Suprapubic skin (tissue), 4 donors: ENCODE measurements around the gene NFKBIZ. TPM values are rescaled to one million over a fixed set of nuclear protein-coding genes. Genes with fewer than 3 reads are reported as not detected.

Experiments used
- DNase-seq, 2 donors: peaks; one replicate each; pipeline ENCODE4 v3.0.0-alpha.2; 2019; ENCODE audit warnings: low spot score in 2 of 2
- H3K27ac ChIP-seq: fragments of 200-600 bp; sonication (generic); one replicate; pipeline ENCODE4 v1.5.1; 2019
- H3K27me3 ChIP-seq: fragments of 200-600 bp; sonication (generic); one replicate; pipeline ENCODE4 v1.5.1; 2019
- H3K36me3 ChIP-seq: fragments of 200-600 bp; sonication (generic); one replicate; pipeline ENCODE4 v1.5.1; 2019
- H3K4me1 ChIP-seq: fragments of 200-600 bp; sonication (generic); one replicate; pipeline ENCODE4 v1.5.1; 2019
- H3K4me3 ChIP-seq: fragments of 200-600 bp; sonication (generic); one replicate; pipeline ENCODE4 v1.5.1; 2019; ENCODE audit warnings: mild to moderate bottlenecking
- H3K9me3 ChIP-seq: fragments of 200-600 bp; sonication (generic); one replicate; pipeline ENCODE4 v1.5.1; 2019
- CTCF ChIP-seq, 2 donors: fragments of 200-600 bp in 1 of 2; fragments of 450-650 bp in 1 of 2; sonication (generic) in 1 of 2; IDR thresholded peaks; one replicate each; pipeline ENCODE4 v1.5.1; 2016 to 2019; ENCODE audit warnings: antibody characterized with exemption in 2 of 2, mild to moderate bottlenecking in 1 of 2, moderate library complexity in 1 of 2
- EP300 ChIP-seq: sonication (generic); formaldehyde crosslinking; IDR thresholded peaks from one replicate; pipeline ENCODE4 v1.6.1; 2017; ENCODE audit warnings: antibody characterized with exemption
- POLR2A ChIP-seq, 2 donors: fragments of 450-650 bp; IDR thresholded peaks; one replicate each; pipeline ENCODE4 v1.6.1; 2017; ENCODE audit warnings: antibody characterized with exemption in 2 of 2, mild to moderate bottlenecking in 2 of 2, moderate library complexity in 2 of 2
- POLR2AphosphoS5 ChIP-seq, 3 donors: sonication (generic); formaldehyde crosslinking; IDR thresholded peaks; one replicate each; pipeline ENCODE4 v1.6.1; 2017; ENCODE audit warnings: antibody characterized with exemption in 3 of 3
- WGBS: methylation state at CpG from one replicate; pipeline ENCODE4 v1.1.5; 2018; 5-methylcytosine and 5-hydroxymethylcytosine counted together
- total RNA-seq, 4 donors: library from RNA; depleted of rRNA; stranded (reverse); fragments of >200 nt; gene quantifications; one replicate each; pipeline ENCODE4 v1.1.0, GENCODE V29; 2016

NFKBIZ gene
- total RNA-seq, 4 donors from 2014 or later, result 142 to 311 (median 159) TPM

- Histone ChIP-seq H3K27me3 (no peaks in the 10 kb centered on the region), H3K9me3 (no peaks in the 10 kb centered on the region), H3K27ac (no peak overlapping the region), H3K4me3 (no peak overlapping the region), H3K36me3 (peaks cover 12% of the 10 kb centered on the region), H3K4me1 (peaks cover 23% of the 10 kb centered on the region)
- 92% methylated on average over 14 of the region's 19 CpGs for WGBS
- TF ChIP-seq EP300 (no peak), POLR2A (IDR thresholded peaks at IDR 0.05) (no peak), CTCF (IDR thresholded peaks at IDR 0.05) (no peak)
- no peak for DNase-seq
Measured at GRCh38 chr3:101821503-101821902, 27.8 kb upstream of the NFKBIZ start.

- TF ChIP-seq POLR2AphosphoS5 (IDR thresholded peaks at IDR 0.05), result no peak
- no peak for TF ChIP-seq CTCF (IDR thresholded peaks at IDR 0.05)
- TF ChIP-seq EP300, result no peak
- no peak for TF ChIP-seq POLR2A (IDR thresholded peaks at IDR 0.05)
- H3K27ac ChIP-seq, result no peak overlapping the region
- WGBS, result 73% methylated on average over 5 of the region's 5 CpGs
Measured at GRCh38 chr3:101823525-101823924, 25.8 kb upstream of the NFKBIZ start.

GRCh38 chr3:101824702-101825101 is 24.6 kb upstream of the NFKBIZ start:
- H3K27ac ChIP-seq, result no peak overlapping the region

More at GRCh38 chr3:101823525-101823924, 25.8 kb upstream of the NFKBIZ start:
- Histone ChIP-seq H3K27me3 (no peaks in the 10 kb centered on the region), H3K4me3 (no peak overlapping the region), H3K36me3 (peaks cover 6% of the 10 kb centered on the region), H3K9me3 (no peaks in the 10 kb centered on the region), H3K4me1 (peaks cover 28% of the 10 kb centered on the region)
- no peak for DNase-seq

DNA sequence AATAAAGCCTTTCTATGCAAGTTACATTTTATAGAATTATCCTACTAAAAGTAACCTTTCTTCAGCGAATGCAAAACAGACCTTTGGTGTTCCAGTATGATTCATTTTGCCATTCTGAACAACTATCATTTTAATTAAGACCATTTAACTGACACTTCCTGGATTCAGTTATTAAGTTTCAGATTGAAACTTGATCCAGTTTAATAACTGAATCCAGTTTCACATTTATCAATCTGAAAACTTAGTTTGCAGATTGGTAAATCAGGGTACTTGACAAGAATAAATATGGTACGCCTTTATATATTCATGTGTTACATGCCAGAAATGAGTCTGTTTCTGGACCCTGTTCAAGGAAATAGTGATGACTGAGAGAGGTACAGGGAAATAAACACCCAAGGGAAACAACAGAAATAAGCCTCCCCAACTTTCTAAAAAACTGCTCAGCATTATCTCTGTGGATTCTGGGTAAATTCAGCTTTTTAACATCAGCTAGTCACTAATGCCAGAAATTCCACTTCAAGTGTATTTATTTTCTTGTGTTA is 23.3 kb upstream of the NFKBIZ start:
- no peak for DNase-seq
- no peak for TF ChIP-seq CTCF (IDR thresholded peaks at IDR 0.05)
- no peak for TF ChIP-seq EP300
- TF ChIP-seq POLR2AphosphoS5 (IDR thresholded peaks at IDR 0.05), result no peak
- no peak for TF ChIP-seq POLR2A (IDR thresholded peaks at IDR 0.05)
- no peaks in the 10 kb centered on the region for H3K9me3 ChIP-seq
- peaks cover 6% of the 10 kb centered on the region for H3K36me3 ChIP-seq
- WGBS, result 28% methylated on average over 2 of the region's 2 CpGs
- no peaks in the 10 kb centered on the region for H3K27me3 ChIP-seq
- no peak overlapping the region for H3K4me3 ChIP-seq
- peaks cover 41% of the 10 kb centered on the region for H3K4me1 ChIP-seq
- H3K27ac ChIP-seq, result peak overlapping the region; percentile 88

More at GRCh38 chr3:101824702-101825101, 24.6 kb upstream of the NFKBIZ start:
- 57% methylated on average over 3 of the region's 3 CpGs for WGBS
- H3K36me3 ChIP-seq, result peaks cover 6% of the 10 kb centered on the region
- H3K9me3 ChIP-seq, result no peaks in the 10 kb centered on the region
- no peak for DNase-seq
- TF ChIP-seq CTCF (IDR thresholded peaks at IDR 0.05) (no peak), POLR2AphosphoS5 (IDR thresholded peaks at IDR 0.05) (no peak), POLR2A (IDR thresholded peaks at IDR 0.05) (no peak)
- peaks cover 39% of the 10 kb centered on the region for H3K4me1 ChIP-seq
- no peak overlapping the region for H3K4me3 ChIP-seq
- H3K27me3 ChIP-seq, result no peaks in the 10 kb centered on the region

GRCh38 chr3:101827211-101828174 is 21.8 kb upstream of the NFKBIZ start:
- Histone ChIP-seq H3K9me3 (no peaks in the 10 kb centered on the region), H3K27ac (peak overlapping the region; percentile 88), H3K27me3 (no peaks in the 10 kb centered on the region), H3K4me1 (peaks cover 41% of the 10 kb centered on the region), H3K36me3 (no peaks in the 10 kb centered on the region), H3K4me3 (peak overlapping the region; percentile 69)
- no peak for TF ChIP-seq CTCF (IDR thresholded peaks at IDR 0.05)
- no peak for TF ChIP-seq EP300
- TF ChIP-seq POLR2AphosphoS5 (IDR thresholded peaks at IDR 0.05), result no peak
- peak; percentile 54 to 74 for TF ChIP-seq POLR2A (IDR thresholded peaks at IDR 0.05)
- 1% methylated on average over 30 of the region's 30 CpGs for WGBS
- DNase-seq, result peak; percentile 85 to 92
